Heart right ventricle (tissue), 16 donors: Measurements from ENCODE around the gene CHMP5. TPM values are rescaled to one million over a fixed set of nuclear protein-coding genes. Genes with fewer than 3 reads are reported as not detected.

Source experiments
- ATAC-seq, 8 donors: fragments of 200-7000 bp; cut with Tn5 transposase; one replicate each; pipeline ENCODE4 v1.9.1; 2020; ENCODE audit warnings: mild to moderate bottlenecking in 8 of 8, moderate library complexity in 8 of 8, moderate number of reproducible peaks in 1 of 8
- DNase-seq, 2 donors: peaks; one replicate each; pipeline ENCODE4 v3.0.0-alpha.2; 2020
- H3K27ac ChIP-seq, 10 donors: fragments of 200-600 bp; sonication (generic) in 2 of 10; one replicate each; pipeline versions ENCODE4 v1.5.0 to v1.8.0; 2020 to 2022; ENCODE audit warnings: mild to moderate bottlenecking in 3 of 10
- H3K27me3 ChIP-seq, 7 donors: fragments of 200-600 bp; one replicate each; pipeline ENCODE4 v1.8.0; 2021 to 2022; ENCODE audit warnings: mild to moderate bottlenecking in 2 of 7
- H3K36me3 ChIP-seq, 9 donors: fragments of 200-600 bp; sonication (generic) in 1 of 9; one replicate each; pipeline versions ENCODE4 v1.5.0 to v1.8.0; 2020 to 2022; ENCODE audit warnings: mild to moderate bottlenecking in 2 of 9
- H3K4me1 ChIP-seq, 9 donors: fragments of 200-600 bp; sonication (generic) in 1 of 9; one replicate each; pipeline versions ENCODE4 v1.5.0 to v1.8.0; 2020 to 2022; ENCODE audit warnings: mild to moderate bottlenecking in 4 of 9
- H3K4me3 ChIP-seq, 10 donors: fragments of 200-600 bp; sonication (generic) in 2 of 10; one replicate each; pipeline versions ENCODE4 v1.5.0 to v1.8.0; 2020 to 2022; ENCODE audit warnings: mild to moderate bottlenecking in 7 of 10, moderate library complexity in 2 of 10
- H3K9me3 ChIP-seq, 11 donors: fragments of 200-600 bp in 10 of 11; sonication (generic) in 2 of 11; one replicate each; pipeline versions ENCODE4 v1.5.0 to v1.8.0; 2013 to 2022; ENCODE audit warnings: mild to moderate bottlenecking in 2 of 11, control low read depth in 1 of 11, moderate library complexity in 1 of 11
- CTCF ChIP-seq, 9 donors: fragments of 200-600 bp; sonication (generic) in 2 of 9; IDR thresholded peaks; one replicate each; pipeline versions ENCODE4 v1.5.0 to v1.8.0; 2021 to 2022; ENCODE audit warnings: antibody characterized with exemption in 9 of 9, mild to moderate bottlenecking in 5 of 9, moderate library complexity in 1 of 9
- WGBS, 2 donors: extraction: QIAGEN DNeasy Blood & Tissue Kit; methylation state at CpG; one replicate each; pipeline ENCODE4 v1.1.7; 2013; ENCODE audit warnings: inconsistent platforms in 1 of 2; 5-methylcytosine and 5-hydroxymethylcytosine counted together
- intact Hi-C, 10 donors: fragments of 100-400 bp; cut with DNase I; formaldehyde crosslinking; loops; one replicate each; pipeline versions ENCODE4 v1.11.1 to v1.14.2; 2022
- polyA plus RNA-seq, 2 donors: library from polyadenylated mRNA; stranded (reverse); fragments of 200-250 nt; gene quantifications; one replicate each; pipeline ENCODE4 v1.2.3, GENCODE V29; 2013
- total RNA-seq, 10 donors: library from RNA; stranded (reverse); fragmentation: NEBNext Ultra II Directional in 3 of 10; extraction: Animal tissue kit (Norgen Biotek cat#: 25700) in 3 of 10; gene quantifications; one replicate each; pipeline versions ENCODE4 v1.2.1 to v1.2.4, GENCODE V29; 2021 to 2023
- donor health status: Arrhythmogenic right ventricular cardiomyopathy.
- donor health status: ischemic (EF 13 %, LVEDD 7.1; RV severe dilation, severe dysfunction).
- donor health status: healthy with polysubstance abuse.
- donor health status: DM: no; HTN: yes; CAD: no.
- donor health status: DM: no; HTN: no; CAD: no.
- donor health status: ischemic (EF 25% LVEDD 6.9; RV normal size, moderate dysfunction).
- donor health status: ischemic (EF 25% LVEDD 5.7; RV mildly dilated, moderate dysfunction).
- donor health status: healthy.
- donor health status: DM: yes; HTN: yes; CAD: no.
- donor health status: Ischemic cardiomyopathy.
- donor health status: ischemic (EF 35%, LVEDD 5.7; RV mildly dilated, moderate dysfunction).
- donor health status: nonischemic (EF 11% LVEDD 7.7; RV severe dilation, severe dysfunction).
- donor health status: DM: yes; HTN: yes; CAD: no.
- donor health status: PGD.
- donor health status: ischemic (EF 29% LVEDD 5.4; RV normal size, mild dysfunction).
- donor health status: nonischemic (EF 23%, LVEDD 6.1; RV moderate dilation, normal function).

The CHMP5 gene
- total and polyA plus RNA-seq, 12 donors, result 24.1 to 57.2 (median 53.5) TPM

GRCh38 chr9:33244137-33244784 lies 20.6 kb upstream of the CHMP5 start:
- TF ChIP-seq CTCF (IDR thresholded peaks at IDR 0.05), result no peak
- 89 to 90% methylated on average over 9 of the region's 9 CpGs for WGBS, 2 donors
- intact Hi-C loops, result no loop called here
- no peak overlapping the region for H3K27ac ChIP-seq
- peaks cover 0 to 13% (median 9%) of the 10 kb centered on the region in 9 donors for H3K4me1 ChIP-seq
- no peak overlapping the region for H3K4me3 ChIP-seq
- no peak for ATAC-seq
- H3K9me3 ChIP-seq, result no peaks in the 10 kb centered on the region
- H3K27me3 ChIP-seq, result no peaks in the 10 kb centered on the region
- H3K36me3 ChIP-seq, result peaks cover 0 to 17% (median 0%) of the 10 kb centered on the region in 9 donors
- DNase-seq, result no peak

GRCh38 chr9:33245341-33245740 lies 19.5 kb upstream of the CHMP5 start:
- ATAC-seq, result no peak
- Histone ChIP-seq H3K4me3 (no peak overlapping the region), H3K27me3 (no peaks in the 10 kb centered on the region), H3K9me3 (no peaks in the 10 kb centered on the region), H3K36me3 (peaks cover 0 to 25% (median 0%) of the 10 kb centered on the region in 9 donors), H3K27ac (no peak overlapping the region), H3K4me1 (peaks cover 0 to 2% (median 0%) of the 10 kb centered on the region in 9 donors)
- TF ChIP-seq CTCF (IDR thresholded peaks at IDR 0.05), result no peak
- 95 to 97% methylated on average over 2 of the region's 2 CpGs for WGBS, 2 donors
- no peak for DNase-seq
- intact Hi-C loops, result no loop called here

- WGBS, 2 donors, result 94 to 96% methylated on average over 9 of the region's 9 CpGs
- DNase-seq, result no peak
- ATAC-seq, result no peak
- intact Hi-C loops, result no loop called here
- H3K4me1 ChIP-seq, result peaks cover 0 to 5% (median 0%) of the 10 kb centered on the region in 9 donors
- no peaks in the 10 kb centered on the region for H3K9me3 ChIP-seq
- H3K36me3 ChIP-seq, result peaks cover 0 to 32% (median 3%) of the 10 kb centered on the region in 9 donors
- H3K27me3 ChIP-seq, result no peaks in the 10 kb centered on the region
- H3K27ac ChIP-seq, result no peak overlapping the region
- no peak overlapping the region for H3K4me3 ChIP-seq
- no peak for TF ChIP-seq CTCF (IDR thresholded peaks at IDR 0.05)
Measured at GRCh38 chr9:33246269-33246860, 18.5 kb upstream of the CHMP5 start.

- peaks cover 0 to 5% (median 0%) of the 10 kb centered on the region in 9 donors for H3K4me1 ChIP-seq
- no peaks in the 10 kb centered on the region for H3K27me3 ChIP-seq
- H3K9me3 ChIP-seq, result no peaks in the 10 kb centered on the region
- ATAC-seq (peak in 1 of 8 donors; percentile 17), DNase-seq (no peak)
- H3K36me3 ChIP-seq, result peaks cover 0 to 52% (median 21%) of the 10 kb centered on the region in 9 donors
- WGBS, 2 donors, result 93 to 96% methylated on average over 3 of the region's 3 CpGs
- no peak overlapping the region for H3K4me3 ChIP-seq
- intact Hi-C loops, result no loop called here
- no peak for TF ChIP-seq CTCF (IDR thresholded peaks at IDR 0.05)
- H3K27ac ChIP-seq, result no peak overlapping the region
Measured at GRCh38 chr9:33248606-33249005, 16.2 kb upstream of the CHMP5 start.
